KMS-11 (cell line): ENCODE results near the gene STOX1.

Experiments
- H2AFZ ChIP-seq: fragments of 200-600 bp; sonication (generic); 2 replicates; pipeline ENCODE4 v1.6.1; 2016; ENCODE audit warnings: antibody characterized with exemption, mixed run types, low read depth
- H3K27ac ChIP-seq: fragments of 200-600 bp; sonication (generic); 2 replicates; pipeline ENCODE4 v1.6.1; 2016; ENCODE audit warnings: mild to moderate bottlenecking, mixed run types
- H3K27me3 ChIP-seq: fragments of 200-600 bp; sonication (generic); 2 replicates; pipeline ENCODE4 v1.6.1; 2017; ENCODE audit warnings: mild to moderate bottlenecking, low read depth, mixed run types, moderate library complexity; ENCODE audit not compliant: insufficient read depth
- H3K36me3 ChIP-seq: fragments of 200-600 bp; sonication (generic); 2 replicates; pipeline ENCODE4 v1.6.1; 2017; ENCODE audit warnings: mild to moderate bottlenecking, mixed run types; ENCODE audit not compliant: insufficient read depth
- H3K4me1 ChIP-seq: fragments of 200-600 bp; sonication (generic); 2 replicates; pipeline ENCODE4 v1.6.1; 2016; ENCODE audit warnings: mild to moderate bottlenecking, low read depth, mixed run types; ENCODE audit not compliant: poor library complexity, severe bottlenecking
- H3K4me2 ChIP-seq: fragments of 200-600 bp; sonication (generic); 2 replicates; pipeline ENCODE4 v1.7.0; 2016; ENCODE audit warnings: mild to moderate bottlenecking, mixed run types
- H3K4me3 ChIP-seq: fragments of 200-600 bp; sonication (generic); IDR thresholded peaks from 2 replicates; pipeline ENCODE4 v1.6.1; 2017; ENCODE audit warnings: low read depth, low read length, mixed read lengths; ENCODE audit not compliant: insufficient read depth
- H3K79me2 ChIP-seq: fragments of 200-600 bp; sonication (generic); 2 replicates; pipeline ENCODE4 v1.6.1; 2016; ENCODE audit warnings: low read depth, mixed run types; ENCODE audit not compliant: insufficient read depth
- H3K9ac ChIP-seq: fragments of 200-600 bp; sonication (generic); 2 replicates; pipeline ENCODE4 v1.6.1; 2016; ENCODE audit warnings: mild to moderate bottlenecking, mixed run types
- H4K20me1 ChIP-seq: fragments of 200-600 bp; sonication (generic); 2 replicates; pipeline ENCODE4 v1.6.1; 2016; ENCODE audit warnings: mild to moderate bottlenecking, mixed run types; ENCODE audit not compliant: insufficient read depth
- CTCF ChIP-seq: fragments of 200-600 bp; sonication (generic); conservative IDR thresholded peaks from 2 replicates; pipeline ENCODE4 v1.6.1; 2017; ENCODE audit warnings: low read depth, mild to moderate bottlenecking, antibody characterized with exemption, low read length, moderate library complexity, mixed read lengths

The STOX1 gene

GRCh38 chr10:68871731-68872342 lies 44.5 kb downstream of the STOX1 start:
- H3K4me2 ChIP-seq = no peak overlapping the region
- no peak overlapping the region for H3K27ac ChIP-seq
- no peaks in the 10 kb centered on the region for H3K4me1 ChIP-seq
- H3K27me3 ChIP-seq = no peaks in the 10 kb centered on the region
- H4K20me1 ChIP-seq = no peaks in the 10 kb centered on the region
- H2AFZ ChIP-seq = no peak overlapping the region
- no peak overlapping the region for H3K4me3 ChIP-seq
- H3K79me2 ChIP-seq = no peaks in the 10 kb centered on the region
- TF ChIP-seq CTCF = no peak
- H3K36me3 ChIP-seq = no peaks in the 10 kb centered on the region
- no peak overlapping the region for H3K9ac ChIP-seq

- no peak overlapping the region for H3K27ac ChIP-seq
- H3K4me2 ChIP-seq = no peak overlapping the region
- H3K36me3 ChIP-seq = no peaks in the 10 kb centered on the region
- no peak for TF ChIP-seq CTCF
- H3K27me3 ChIP-seq = no peaks in the 10 kb centered on the region
- no peaks in the 10 kb centered on the region for H3K79me2 ChIP-seq
- H2AFZ ChIP-seq = no peak overlapping the region
- H3K4me3 ChIP-seq = no peak overlapping the region
- H3K4me1 ChIP-seq = no peaks in the 10 kb centered on the region
- H4K20me1 ChIP-seq = no peaks in the 10 kb centered on the region
- H3K9ac ChIP-seq = no peak overlapping the region
These were observed 49.2 kb downstream of the STOX1 start for GRCh38 chr10:68876246-68877138.

GRCh38 chr10:68877482-68878110 lies 50.3 kb downstream of the STOX1 start:
- no peak for TF ChIP-seq CTCF
- no peak overlapping the region for H3K4me3 ChIP-seq

GRCh38 chr10:68878496-68878895 lies 51.2 kb downstream of the STOX1 start:
- no peaks in the 10 kb centered on the region for H4K20me1 ChIP-seq
- no peak overlapping the region for H3K4me3 ChIP-seq
- H3K27ac ChIP-seq = no peak overlapping the region
- H3K4me2 ChIP-seq = no peak overlapping the region
- H2AFZ ChIP-seq = no peak overlapping the region
- no peak overlapping the region for H3K9ac ChIP-seq
- no peaks in the 10 kb centered on the region for H3K79me2 ChIP-seq
- H3K4me1 ChIP-seq = no peaks in the 10 kb centered on the region
- no peaks in the 10 kb centered on the region for H3K36me3 ChIP-seq
- no peak for TF ChIP-seq CTCF
- H3K27me3 ChIP-seq = no peaks in the 10 kb centered on the region

More at GRCh38 chr10:68877482-68878110, 50.3 kb downstream of the STOX1 start:
- Histone ChIP-seq H3K4me2 (no peak overlapping the region), H2AFZ (no peak overlapping the region), H4K20me1 (no peaks in the 10 kb centered on the region), H3K4me1 (no peaks in the 10 kb centered on the region), H3K27me3 (no peaks in the 10 kb centered on the region), H3K79me2 (no peaks in the 10 kb centered on the region), H3K36me3 (no peaks in the 10 kb centered on the region), H3K27ac (no peak overlapping the region), H3K9ac (no peak overlapping the region)
